Measurements from ENCODE around the gene MECP2. TPM values are rescaled to one million over a fixed set of nuclear protein-coding genes. Genes with fewer than 3 reads are reported as not detected.

Gene MECP2
- total RNA-seq, 2 experiments from 2014 or later = 31.2 to 48.6 TPM

GRCh38 chrX:154123241-154124219 lies 26.0 kb upstream of the MECP2 start:
- Histone ChIP-seq H4K20me1 (ENCODE audit: insufficient read depth, low read length) (no peaks in the 10 kb centered on the region), H3K79me2 (ENCODE audit: insufficient read depth, low read depth, low read length) (no peaks in the 10 kb centered on the region), H3K9me3 (ENCODE audit: low read length) (no peaks in the 10 kb centered on the region), H3K4me3 (ENCODE audit: low read depth, low read length, poor library complexity, severe bottlenecking) (no peak overlapping the region), H3K36me3 (ENCODE audit: insufficient read depth, low read length) (no peaks in the 10 kb centered on the region), H3K4me2 (ENCODE audit: low read length) (peak overlapping the region; percentile 32), H3K27ac (ENCODE audit: low read depth, low read length, poor library complexity, severe bottlenecking) (no peak overlapping the region), H3K4me1 (ENCODE audit: insufficient read depth, low read length, poor library complexity, severe bottlenecking) (peaks cover 8% of the 10 kb centered on the region), H2AFZ (ENCODE audit: low read length) (peak overlapping the region; percentile 87; the same call in 1 of the 2 replicates), H3K9me2 (ENCODE audit: insufficient read depth, low read length) (no peaks in the 10 kb centered on the region)
- no TSS peak for BruUV-seq (replicated peaks)
- ChIA-PET POLR2A (interaction anchor here (0.6 to 1.2 kb wide), 4 partner anchors 16 to 271 kb away, joined by 3 to 5 read pairs (median 4); no protein-coding TSS in a partner anchor), CTCF (ENCODE audit: unreplicated experiment) (no interaction called here)
- intact Hi-C loops (cut with micrococcal nuclease; ENCODE audit: unreplicated experiment) = no loop called here
- TF ChIP-seq CTCF (conservative IDR thresholded peaks at IDR 0.05; ENCODE audit: low read length) (no peak), EZH2phosphoT487 (IDR thresholded peaks at IDR 0.05; ENCODE audit: borderline replicate concordance, low read depth, low read length) (no peak)
- peak; percentile 4 for DNase-seq (ENCODE audit: low spot score)

- Histone ChIP-seq H4K20me1 (ENCODE audit: insufficient read depth, low read length) (no peaks in the 10 kb centered on the region), H3K36me3 (ENCODE audit: insufficient read depth, low read length) (no peaks in the 10 kb centered on the region), H3K9me3 (ENCODE audit: low read length) (no peaks in the 10 kb centered on the region), H3K79me2 (ENCODE audit: insufficient read depth, low read depth, low read length) (no peaks in the 10 kb centered on the region), H3K9me2 (ENCODE audit: insufficient read depth, low read length) (no peaks in the 10 kb centered on the region), H3K27ac (ENCODE audit: low read depth, low read length, poor library complexity, severe bottlenecking) (no peak overlapping the region), H2AFZ (ENCODE audit: low read length) (no peak overlapping the region), H3K4me2 (ENCODE audit: low read length) (no peak overlapping the region), H3K4me3 (ENCODE audit: low read depth, low read length, poor library complexity, severe bottlenecking) (no peak overlapping the region), H3K4me1 (ENCODE audit: insufficient read depth, low read length, poor library complexity, severe bottlenecking) (peaks cover 8% of the 10 kb centered on the region)
- no peak for DNase-seq (ENCODE audit: low spot score)
- ChIA-PET CTCF (ENCODE audit: unreplicated experiment) (no interaction called here), POLR2A (interaction anchor here (1.0 kb wide), 1 partner anchor 12 kb away, joined by 3 read pairs; no protein-coding TSS in a partner anchor)
- intact Hi-C loops (cut with micrococcal nuclease; ENCODE audit: unreplicated experiment) = no loop called here
- TF ChIP-seq EZH2phosphoT487 (IDR thresholded peaks at IDR 0.05; ENCODE audit: borderline replicate concordance, low read depth, low read length) (no peak), CTCF (conservative IDR thresholded peaks at IDR 0.05; ENCODE audit: low read length) (no peak)
- BruUV-seq (replicated peaks) = no TSS peak
Measured at GRCh38 chrX:154121961-154122360, 24.4 kb upstream of the MECP2 start.

GRCh38 chrX:154121207-154121606 lies 23.7 kb upstream of the MECP2 start:
- ChIA-PET POLR2A (no interaction called here), CTCF (ENCODE audit: unreplicated experiment) (no interaction called here)
- no peak overlapping the region for H3K27ac ChIP-seq (ENCODE audit: low read depth, low read length, poor library complexity, severe bottlenecking)
- H3K4me1 ChIP-seq (ENCODE audit: insufficient read depth, low read length, poor library complexity, severe bottlenecking) = peaks cover 8% of the 10 kb centered on the region
- no peak overlapping the region for H3K4me2 ChIP-seq (ENCODE audit: low read length)
- H2AFZ ChIP-seq (ENCODE audit: low read length) = no peak overlapping the region
- H4K20me1 ChIP-seq (ENCODE audit: insufficient read depth, low read length) = no peaks in the 10 kb centered on the region
- TF ChIP-seq EZH2phosphoT487 (IDR thresholded peaks at IDR 0.05; ENCODE audit: borderline replicate concordance, low read depth, low read length) (no peak), CTCF (conservative IDR thresholded peaks at IDR 0.05; ENCODE audit: low read length) (no peak)
- no TSS peak for BruUV-seq (replicated peaks)
- DNase-seq (ENCODE audit: low spot score) = no peak
- intact Hi-C loops (cut with micrococcal nuclease; ENCODE audit: unreplicated experiment) = no loop called here
- no peaks in the 10 kb centered on the region for H3K79me2 ChIP-seq (ENCODE audit: insufficient read depth, low read depth, low read length)
- no peaks in the 10 kb centered on the region for H3K36me3 ChIP-seq (ENCODE audit: insufficient read depth, low read length)
- no peaks in the 10 kb centered on the region for H3K9me2 ChIP-seq (ENCODE audit: insufficient read depth, low read length)
- H3K9me3 ChIP-seq (ENCODE audit: low read length) = no peaks in the 10 kb centered on the region
- H3K4me3 ChIP-seq (ENCODE audit: low read depth, low read length, poor library complexity, severe bottlenecking) = no peak overlapping the region
